Calu3 (cell line): ENCODE results near the gene GUCY1A2. TPM values are rescaled to one million over a fixed set of nuclear protein-coding genes. Genes with fewer than 3 reads are reported as not detected.

Source experiments
- BruUV-seq: library from RNA; stranded (reverse); fragments of 400-500 nt; replicated peaks from 2 replicates; lab custom pipeline; 2021; lab: Mats Ljungman, UMichigan
- CTCF ChIA-PET: fragments of 300-600 bp; sonication (Branson Sonifier 250); formaldehyde crosslinking; loops from one replicate; lab custom pipeline; 2022; ENCODE audit warnings: antibody characterized with exemption; lab: Charles Lee
- DNase-seq: peaks from one replicate; pipeline ENCODE4 v3.0.0; 2022
- H3K27ac Mint-ChIP-seq: one replicate; pipeline ENCODE4 v1.8.0; 2022; ENCODE audit warnings: mixed read lengths; ENCODE audit not compliant: unreplicated experiment
- H3K27me3 Mint-ChIP-seq: one replicate; pipeline ENCODE4 v1.8.0; 2022; ENCODE audit warnings: mixed read lengths; ENCODE audit not compliant: unreplicated experiment
- H3K36me3 Mint-ChIP-seq: one replicate; pipeline ENCODE4 v1.8.0; 2022; ENCODE audit warnings: mild to moderate bottlenecking, moderate library complexity, mixed read lengths; ENCODE audit not compliant: insufficient read depth, unreplicated experiment
- H3K4me1 Mint-ChIP-seq: one replicate; pipeline ENCODE4 v1.8.0; 2022; ENCODE audit warnings: mild to moderate bottlenecking, low read depth, mixed read lengths; ENCODE audit not compliant: unreplicated experiment
- H3K4me3 Mint-ChIP-seq: one replicate; pipeline ENCODE4 v1.8.0; 2022; ENCODE audit warnings: mild to moderate bottlenecking, low read depth, moderate library complexity, mixed read lengths; ENCODE audit not compliant: unreplicated experiment
- H3K9me3 Mint-ChIP-seq: one replicate; pipeline ENCODE4 v1.8.0; 2022; ENCODE audit warnings: low read depth, mixed read lengths; ENCODE audit not compliant: unreplicated experiment
- CTCF ChIP-seq: fragments of 200-600 bp; IDR thresholded peaks from one replicate; pipeline ENCODE4 v1.8.0; 2022; ENCODE audit warnings: antibody characterized with exemption; ENCODE audit not compliant: unreplicated experiment
- intact Hi-C: fragments of 100-400 bp; cut with micrococcal nuclease; formaldehyde crosslinking; loops from one replicate; pipeline ENCODE4 v1.10.0; 2022; ENCODE audit not compliant: unreplicated experiment
- total RNA-seq: library from RNA; stranded (reverse); gene quantifications from 2 replicates; pipeline ENCODE4 v1.2.3, GENCODE V29; 2022

The GUCY1A2 gene
- total RNA-seq, 1 experiment from 2014 or later, result not detected

- no peaks in the 10 kb centered on the region for H3K27me3 Mint-ChIP-seq
- CTCF ChIA-PET, result no interaction called here
- TF ChIP-seq CTCF, result no peak
- no peaks in the 10 kb centered on the region for H3K36me3 Mint-ChIP-seq
- intact Hi-C loops, result no loop called here
- no TSS peak for BruUV-seq
- no peaks in the 10 kb centered on the region for H3K9me3 Mint-ChIP-seq
- no peak overlapping the region for H3K27ac Mint-ChIP-seq
- H3K4me1 Mint-ChIP-seq, result no peaks in the 10 kb centered on the region
- no peak overlapping the region for H3K4me3 Mint-ChIP-seq
- DNase-seq, result no peak
These were observed 375.9 kb downstream of the GUCY1A2 start for GRCh38 chr11:106642331-106642730.

- no peaks in the 10 kb centered on the region for H3K36me3 Mint-ChIP-seq
- H3K4me3 Mint-ChIP-seq, result no peak overlapping the region
- no peaks in the 10 kb centered on the region for H3K4me1 Mint-ChIP-seq
- H3K27ac Mint-ChIP-seq, result no peak overlapping the region
- no peak for DNase-seq
- CTCF ChIA-PET, result no interaction called here
- intact Hi-C loops, result no loop called here
- H3K9me3 Mint-ChIP-seq, result no peaks in the 10 kb centered on the region
- BruUV-seq, result no TSS peak
- no peak for TF ChIP-seq CTCF
- no peaks in the 10 kb centered on the region for H3K27me3 Mint-ChIP-seq
These were observed 386.0 kb downstream of the GUCY1A2 start for GRCh38 chr11:106632283-106632682.

- CTCF ChIA-PET, result no interaction called here
- H3K9me3 Mint-ChIP-seq, result peaks cover 6% of the 10 kb centered on the region
- no peaks in the 10 kb centered on the region for H3K36me3 Mint-ChIP-seq
- DNase-seq, result no peak
- H3K4me3 Mint-ChIP-seq, result no peak overlapping the region
- BruUV-seq, result no TSS peak
- no peaks in the 10 kb centered on the region for H3K4me1 Mint-ChIP-seq
- H3K27ac Mint-ChIP-seq, result no peak overlapping the region
- no peak for TF ChIP-seq CTCF
- H3K27me3 Mint-ChIP-seq, result no peaks in the 10 kb centered on the region
- intact Hi-C loops, result no loop called here
These were observed 390.6 kb downstream of the GUCY1A2 start for GRCh38 chr11:106627694-106628093.

- Mint-ChIP-seq H3K4me1 (no peaks in the 10 kb centered on the region), H3K27ac (no peak overlapping the region), H3K36me3 (no peaks in the 10 kb centered on the region), H3K4me3 (no peak overlapping the region), H3K27me3 (no peaks in the 10 kb centered on the region), H3K9me3 (peaks cover 9% of the 10 kb centered on the region)
- no peak for DNase-seq
- intact Hi-C loops, result no loop called here
- TF ChIP-seq CTCF, result no peak
- BruUV-seq, result no TSS peak
- CTCF ChIA-PET, result no interaction called here
These were observed 392.7 kb downstream of the GUCY1A2 start for GRCh38 chr11:106625566-106625965.

GRCh38 chr11:106624377-106624776 is 393.9 kb downstream of the GUCY1A2 start:
- Mint-ChIP-seq H3K27me3 (no peaks in the 10 kb centered on the region), H3K4me1 (no peaks in the 10 kb centered on the region), H3K9me3 (peaks cover 12% of the 10 kb centered on the region), H3K36me3 (no peaks in the 10 kb centered on the region), H3K4me3 (no peak overlapping the region), H3K27ac (no peak overlapping the region)
- CTCF ChIA-PET, result no interaction called here
- intact Hi-C loops, result no loop called here
- TF ChIP-seq CTCF, result no peak
- no TSS peak for BruUV-seq
- DNase-seq, result no peak
